Measurements from ENCODE around the gene GRIK1. TPM values are rescaled to one million over a fixed set of nuclear protein-coding genes. Genes with fewer than 3 reads are reported as not detected.

Gene GRIK1
- total RNA-seq, 1 donor from 2014 or later = not detected

- H3K4me3 ChIP-seq (ENCODE audit: low read depth, low read length) = no peak overlapping the region
- TF ChIP-seq, protein P1, sequence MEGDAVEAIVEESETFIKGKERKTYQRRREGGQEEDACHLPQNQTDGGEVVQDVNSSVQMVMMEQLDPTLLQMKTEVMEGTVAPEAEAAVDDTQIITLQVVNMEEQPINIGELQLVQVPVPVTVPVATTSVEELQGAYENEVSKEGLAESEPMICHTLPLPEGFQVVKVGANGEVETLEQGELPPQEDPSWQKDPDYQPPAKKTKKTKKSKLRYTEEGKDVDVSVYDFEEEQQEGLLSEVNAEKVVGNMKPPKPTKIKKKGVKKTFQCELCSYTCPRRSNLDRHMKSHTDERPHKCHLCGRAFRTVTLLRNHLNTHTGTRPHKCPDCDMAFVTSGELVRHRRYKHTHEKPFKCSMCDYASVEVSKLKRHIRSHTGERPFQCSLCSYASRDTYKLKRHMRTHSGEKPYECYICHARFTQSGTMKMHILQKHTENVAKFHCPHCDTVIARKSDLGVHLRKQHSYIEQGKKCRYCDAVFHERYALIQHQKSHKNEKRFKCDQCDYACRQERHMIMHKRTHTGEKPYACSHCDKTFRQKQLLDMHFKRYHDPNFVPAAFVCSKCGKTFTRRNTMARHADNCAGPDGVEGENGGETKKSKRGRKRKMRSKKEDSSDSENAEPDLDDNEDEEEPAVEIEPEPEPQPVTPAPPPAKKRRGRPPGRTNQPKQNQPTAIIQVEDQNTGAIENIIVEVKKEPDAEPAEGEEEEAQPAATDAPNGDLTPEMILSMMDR (conservative IDR thresholded peaks at IDR 0.05; ENCODE audit: low read depth, low read length) = no peak
- no peak for DNase-seq (ENCODE audit: low read depth)
These were observed 2.2 kb upstream of the GRIK1 start for GRCh38 chr21:29942034-29942433.

DNA sequence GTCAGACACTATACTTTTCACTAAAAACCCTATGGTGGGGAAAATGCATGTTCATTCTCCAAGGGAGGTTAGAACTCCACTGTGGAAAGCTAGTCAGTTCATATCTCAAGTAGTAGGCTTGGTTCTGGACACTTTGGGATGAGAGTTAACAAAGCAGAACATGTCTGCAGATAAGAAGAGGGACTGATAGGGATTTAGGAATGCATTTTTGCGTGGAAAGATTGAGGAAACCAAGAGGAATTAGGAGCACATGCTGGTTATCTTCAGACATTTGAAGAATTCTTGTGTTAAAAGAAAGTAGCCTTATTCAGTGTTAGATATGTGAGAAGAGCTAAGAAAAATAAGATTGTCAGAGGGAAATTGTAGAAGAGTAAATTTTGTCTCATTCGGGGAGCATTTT lies 1.2 kb upstream of the GRIK1 start:
- no peak for DNase-seq (ENCODE audit: low read depth)
- TF ChIP-seq, protein P1 (conservative IDR thresholded peaks at IDR 0.05; ENCODE audit: low read depth, low read length) = no peak
- no peak overlapping the region for H3K4me3 ChIP-seq (ENCODE audit: low read depth, low read length)

- no peak overlapping the region for H3K4me3 ChIP-seq (ENCODE audit: low read depth, low read length)
- no peak for DNase-seq (ENCODE audit: low read depth)
- TF ChIP-seq, protein P1 (conservative IDR thresholded peaks at IDR 0.05; ENCODE audit: low read depth, low read length) = no peak
These were observed 565 bp upstream of the GRIK1 start for GRCh38 chr21:29940361-29940760.

DNA sequence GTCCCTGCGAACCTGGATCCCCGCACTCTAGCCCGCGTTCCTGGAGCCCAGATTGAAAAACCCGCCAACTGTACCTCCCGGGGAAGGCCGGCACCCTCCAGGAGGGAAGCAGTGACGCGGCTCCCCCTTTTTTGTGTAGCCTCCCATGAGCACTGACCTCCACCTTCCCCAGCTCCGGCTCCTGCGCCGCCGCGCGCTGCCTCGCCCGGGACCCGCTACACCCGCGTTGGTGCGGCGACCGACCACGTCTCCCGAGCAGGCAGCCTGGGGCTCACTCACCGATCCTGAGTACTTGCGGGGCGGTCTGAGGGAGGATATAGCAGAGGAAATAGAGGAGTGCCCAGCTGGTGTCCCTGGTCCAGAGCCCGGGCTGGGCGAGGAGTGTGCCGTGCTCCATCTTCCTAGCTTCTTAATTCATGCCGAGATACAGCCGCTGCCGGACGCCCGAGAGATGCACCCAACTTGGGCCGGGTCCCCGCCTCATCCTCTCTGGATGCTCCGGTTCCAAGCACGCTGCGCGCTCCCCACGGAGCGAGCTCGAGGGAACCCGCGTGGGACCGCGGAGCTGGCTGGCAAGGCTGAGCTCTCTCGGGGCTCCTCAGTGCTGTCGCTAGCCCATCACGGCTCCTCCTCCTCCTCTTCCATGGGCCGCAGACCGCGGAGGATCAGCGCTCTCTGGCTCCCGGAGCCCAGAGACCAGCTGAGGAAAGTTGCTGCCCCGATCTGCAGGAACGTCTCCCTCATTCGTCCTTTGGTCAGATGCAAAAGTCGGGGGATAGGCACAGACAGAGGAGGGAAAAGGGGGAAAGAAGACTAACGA lies 482 bp downstream of the GRIK1 start:
- no peak overlapping the region for H3K4me3 ChIP-seq (ENCODE audit: low read depth, low read length)
- DNase-seq (ENCODE audit: low read depth) = no peak
- TF ChIP-seq, protein P1 (conservative IDR thresholded peaks at IDR 0.05; ENCODE audit: low read depth, low read length) = no peak

DNA sequence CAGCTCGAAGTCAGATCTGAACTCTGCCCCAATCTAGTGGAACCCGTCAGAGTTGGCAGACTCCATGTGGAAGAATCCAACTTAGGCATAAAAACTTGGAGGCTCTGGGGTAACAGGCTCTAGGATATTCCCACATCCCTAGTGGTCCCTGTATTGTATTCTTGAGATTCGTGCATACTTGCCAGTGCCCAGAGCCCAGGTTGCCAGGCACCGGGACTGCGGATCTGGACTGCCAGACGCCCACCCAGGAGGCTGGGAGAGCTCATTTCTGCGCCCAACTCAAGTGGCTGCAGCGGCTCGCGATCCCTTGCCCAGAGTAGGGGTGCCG lies 1.1 kb downstream of the GRIK1 start:
- H3K4me3 ChIP-seq (ENCODE audit: low read depth, low read length) = no peak overlapping the region
- TF ChIP-seq, protein P1 (conservative IDR thresholded peaks at IDR 0.05; ENCODE audit: low read depth, low read length) = no peak
- no peak for DNase-seq (ENCODE audit: low read depth)

GRCh38 chr21:29933088-29933487 lies 6.7 kb downstream of the GRIK1 start:
- DNase-seq (ENCODE audit: low read depth) = no peak
- no peak overlapping the region for H3K4me3 ChIP-seq (ENCODE audit: low read depth, low read length)
- TF ChIP-seq, protein P1 (conservative IDR thresholded peaks at IDR 0.05; ENCODE audit: low read depth, low read length) = no peak

GRCh38 chr21:29928537-29928936 lies 11.3 kb downstream of the GRIK1 start:
- H3K4me3 ChIP-seq (ENCODE audit: low read depth, low read length) = no peak overlapping the region
- TF ChIP-seq, protein P1 (conservative IDR thresholded peaks at IDR 0.05; ENCODE audit: low read depth, low read length) = no peak
- no peak for DNase-seq (ENCODE audit: low read depth)

All from epithelial cell of proximal tubule (primary cell).